Brain microvascular endothelial cell (primary cell): ENCODE data around the gene CFP.
A peak's percentile ranks its signal among the peaks of the same experiment; 100 is the strongest.

Experiments used
- DNase-seq: peaks from one replicate; pipeline ENCODE4 v3.0.0-alpha.2; 2020
- H3K27ac ChIP-seq: fragments of 250-450 bp; sonication (Bioruptor Pico); 2 replicates; pipeline ENCODE4 v1.5.1; 2020; ENCODE audit warnings: mild to moderate bottlenecking, moderate library complexity
- H3K27me3 ChIP-seq: fragments of 250-450 bp; sonication (Bioruptor Pico); replicated peaks from 2 replicates; pipeline ENCODE4 v1.5.1; 2020; ENCODE audit warnings: mild to moderate bottlenecking
- H3K36me3 ChIP-seq: fragments of 250-450 bp; sonication (Bioruptor Pico); replicated peaks from 2 replicates; pipeline ENCODE4 v1.5.1; 2020; ENCODE audit warnings: mild to moderate bottlenecking
- H3K4me3 ChIP-seq: 2 replicates; pipeline ENCODE4 v1.5.1; 2011; ENCODE audit warnings: low read depth, mild to moderate bottlenecking, control low read depth, low read length, moderate library complexity
- in situ Hi-C: cut with HindIII; loops from 2 replicates; pipeline ENCODE4 v1.10.0; 2017; ENCODE audit warnings: low sequenced_read_pairs, low pct_ligation_motif_present
- TF ChIP-seq, protein P1 (sequence below): IDR thresholded peaks from 2 replicates; pipeline ENCODE4 v1.5.1; 2011; ENCODE audit warnings: low read depth, mild to moderate bottlenecking, moderate library complexity, low read length, control low read depth, inconsistent platforms; ENCODE audit errors: missing control alignments

The CFP gene

DNA sequence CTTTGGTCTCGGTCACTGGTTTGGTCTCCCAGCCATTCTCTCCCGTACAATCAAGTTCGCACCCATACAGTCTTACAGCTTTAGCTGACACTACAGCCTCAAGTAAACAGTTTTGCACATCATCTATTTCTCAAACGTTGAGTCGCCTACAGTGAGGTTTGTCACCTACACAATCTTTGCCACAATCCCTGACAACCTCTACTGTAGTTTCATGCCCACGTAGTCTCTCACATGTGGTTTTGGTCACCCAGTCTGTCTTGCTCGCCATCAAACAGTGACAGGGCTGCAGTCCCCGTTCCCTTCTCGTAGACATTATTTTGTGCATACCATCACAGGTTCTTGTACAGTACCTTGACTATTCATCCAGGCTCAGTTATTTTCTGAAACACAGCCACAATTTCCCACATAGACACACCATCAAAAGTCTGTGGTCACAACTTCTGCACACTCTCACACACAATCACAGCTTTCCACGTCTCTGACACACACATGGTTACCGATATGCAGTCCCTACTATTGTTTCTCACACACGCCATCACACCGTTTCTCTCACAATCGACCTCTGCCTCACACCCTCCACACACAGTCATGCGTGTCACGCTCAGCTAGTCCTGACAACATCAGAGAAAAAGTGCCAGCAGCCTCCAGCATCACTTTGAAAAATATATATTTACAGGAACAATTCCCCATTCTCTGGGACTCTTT lies 5.3 kb upstream of the CFP start:
- Histone ChIP-seq H3K36me3 (peaks cover 23% of the 10 kb centered on the region), H3K27ac (no peak overlapping the region), H3K27me3 (no peaks in the 10 kb centered on the region), H3K4me3 (no peak overlapping the region)
- in situ Hi-C loops: no loop called here
- DNase-seq: no peak
- TF ChIP-seq, protein P1, sequence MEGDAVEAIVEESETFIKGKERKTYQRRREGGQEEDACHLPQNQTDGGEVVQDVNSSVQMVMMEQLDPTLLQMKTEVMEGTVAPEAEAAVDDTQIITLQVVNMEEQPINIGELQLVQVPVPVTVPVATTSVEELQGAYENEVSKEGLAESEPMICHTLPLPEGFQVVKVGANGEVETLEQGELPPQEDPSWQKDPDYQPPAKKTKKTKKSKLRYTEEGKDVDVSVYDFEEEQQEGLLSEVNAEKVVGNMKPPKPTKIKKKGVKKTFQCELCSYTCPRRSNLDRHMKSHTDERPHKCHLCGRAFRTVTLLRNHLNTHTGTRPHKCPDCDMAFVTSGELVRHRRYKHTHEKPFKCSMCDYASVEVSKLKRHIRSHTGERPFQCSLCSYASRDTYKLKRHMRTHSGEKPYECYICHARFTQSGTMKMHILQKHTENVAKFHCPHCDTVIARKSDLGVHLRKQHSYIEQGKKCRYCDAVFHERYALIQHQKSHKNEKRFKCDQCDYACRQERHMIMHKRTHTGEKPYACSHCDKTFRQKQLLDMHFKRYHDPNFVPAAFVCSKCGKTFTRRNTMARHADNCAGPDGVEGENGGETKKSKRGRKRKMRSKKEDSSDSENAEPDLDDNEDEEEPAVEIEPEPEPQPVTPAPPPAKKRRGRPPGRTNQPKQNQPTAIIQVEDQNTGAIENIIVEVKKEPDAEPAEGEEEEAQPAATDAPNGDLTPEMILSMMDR: no peak

DNA sequence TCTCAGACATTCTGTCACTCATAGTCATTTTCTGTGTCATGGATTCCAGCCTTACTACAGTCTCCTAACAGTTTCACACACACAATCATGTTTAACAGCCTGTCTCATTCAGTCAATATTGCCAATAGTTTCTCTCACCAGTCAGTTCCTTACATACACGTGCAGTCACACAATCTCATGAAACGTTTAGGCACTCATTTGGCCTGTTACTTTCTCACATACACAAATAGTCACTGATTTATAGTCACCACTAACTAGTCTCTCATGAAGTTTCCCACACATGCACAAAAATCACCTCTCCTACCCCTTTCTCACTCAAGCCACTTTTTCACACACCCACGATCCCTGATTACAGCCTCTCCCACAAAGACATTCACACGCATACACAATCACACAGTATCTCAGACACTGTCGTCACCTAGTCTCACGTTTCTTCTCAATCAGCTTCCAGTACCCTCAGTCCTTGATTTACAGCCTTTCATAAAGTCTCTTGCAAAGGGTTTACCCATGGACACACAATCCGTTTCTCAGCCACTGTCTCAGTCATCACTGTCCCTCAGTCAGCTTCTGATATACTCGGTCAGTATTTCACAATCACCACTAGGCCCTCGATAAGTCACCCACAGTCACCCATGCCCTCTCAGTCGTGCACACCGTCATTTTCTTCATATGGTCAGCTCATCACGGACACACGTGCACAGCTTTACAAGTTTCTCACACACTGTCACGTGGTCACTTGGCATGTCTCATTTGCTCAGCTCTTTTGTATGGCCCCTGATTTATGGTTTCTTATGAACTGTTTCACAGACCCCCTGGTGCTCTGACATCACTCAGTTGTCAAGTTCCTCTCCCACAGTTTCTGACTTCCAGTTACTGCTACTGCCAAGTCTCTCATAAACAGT lies 4.2 kb upstream of the CFP start:
- H3K27ac ChIP-seq: no peak overlapping the region
- no peak for DNase-seq
- TF ChIP-seq, protein P1: no peak
- in situ Hi-C loops: no loop called here
- H3K27me3 ChIP-seq: no peaks in the 10 kb centered on the region
- peaks cover 16% of the 10 kb centered on the region for H3K36me3 ChIP-seq
- no peak overlapping the region for H3K4me3 ChIP-seq

DNA sequence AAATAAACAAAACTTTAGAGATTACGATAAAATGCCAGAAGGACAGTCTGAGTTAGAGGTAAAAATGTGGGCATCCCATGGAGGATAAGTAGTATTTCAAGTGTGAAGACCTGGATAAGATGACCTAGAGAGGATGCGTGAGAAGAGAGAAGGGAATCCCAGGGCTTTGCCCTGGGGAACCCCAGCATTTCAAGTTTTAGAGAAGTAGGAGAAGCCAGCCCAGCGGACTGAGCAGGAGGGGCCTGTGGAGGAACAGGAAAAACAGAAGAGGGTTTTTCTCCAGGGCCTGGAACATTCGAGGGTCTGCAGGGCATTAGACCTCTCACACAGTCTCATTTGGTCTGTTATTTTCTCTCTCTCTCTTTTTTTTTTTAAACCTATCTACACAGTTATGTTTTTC lies 2.9 kb upstream of the CFP start:
- in situ Hi-C loops: no loop called here
- H3K27ac ChIP-seq: no peak overlapping the region
- no peak for DNase-seq

DNA sequence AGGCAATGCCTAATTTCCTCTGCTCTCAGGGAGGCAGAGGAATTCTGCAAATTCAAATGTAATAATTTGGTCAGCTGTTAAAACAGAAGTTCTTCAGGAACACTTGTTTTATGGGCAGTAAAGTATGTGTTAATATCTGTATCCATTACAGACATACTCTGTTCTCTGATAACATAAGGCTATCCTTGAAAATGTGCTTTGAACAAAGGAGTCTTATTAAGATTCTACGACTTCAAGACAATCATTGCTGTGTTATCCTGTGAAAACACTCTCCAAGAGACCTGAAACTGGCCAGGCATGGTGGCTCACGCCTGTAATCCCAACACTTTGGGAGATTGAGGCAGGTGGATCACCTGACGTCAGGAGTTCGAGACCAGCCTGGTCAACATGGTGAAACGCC lies 1.9 kb upstream of the CFP start:
- TF ChIP-seq, protein P1: no peak
- Histone ChIP-seq H3K36me3 (peaks cover 8% of the 10 kb centered on the region), H3K27me3 (no peaks in the 10 kb centered on the region), H3K27ac (no peak overlapping the region), H3K4me3 (no peak overlapping the region)
- DNase-seq: no peak
- in situ Hi-C loops: no loop called here

More for the DNA sequence above, 2.9 kb upstream of the CFP start:
- H3K27me3 ChIP-seq: no peaks in the 10 kb centered on the region
- TF ChIP-seq, protein P1: no peak
- H3K4me3 ChIP-seq: no peak overlapping the region
- peaks cover 9% of the 10 kb centered on the region for H3K36me3 ChIP-seq

DNA sequence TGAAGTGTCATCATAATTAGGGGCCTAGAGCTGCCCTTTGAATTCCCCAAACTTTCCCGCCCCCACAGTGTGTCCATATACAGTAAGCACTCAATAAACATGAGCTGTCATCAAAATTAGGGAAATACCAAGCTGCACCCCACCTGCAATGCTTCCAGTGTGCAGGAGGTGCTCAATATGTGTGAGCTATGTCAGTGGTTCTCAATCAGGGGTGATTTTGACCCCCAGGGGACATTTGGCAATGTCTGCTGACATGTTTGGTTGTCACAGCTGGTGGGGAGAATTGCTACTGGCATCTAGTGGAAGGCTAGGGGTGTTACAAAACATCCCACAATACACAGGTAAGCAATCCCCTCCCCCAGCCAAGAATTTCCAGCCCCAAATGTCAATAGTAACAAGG lies 748 bp downstream of the CFP start:
- no peaks in the 10 kb centered on the region for H3K36me3 ChIP-seq
- H3K27ac ChIP-seq: no peak overlapping the region
- H3K4me3 ChIP-seq: no peak overlapping the region
- in situ Hi-C loops: no loop called here
- H3K27me3 ChIP-seq: no peaks in the 10 kb centered on the region
- DNase-seq: no peak
- TF ChIP-seq, protein P1: peak; percentile 26
